OCI-LY7 (cell line): ENCODE data around the gene SPATA21. TPM values are rescaled to one million over a fixed set of nuclear protein-coding genes. Genes with fewer than 3 reads are reported as not detected.

Experiments
- BruUV-seq: library from RNA; stranded (reverse); fragments of 400-500 nt; replicated peaks from 2 replicates; lab custom pipeline; 2021; lab: Mats Ljungman, UMichigan
- CTCF ChIA-PET: fragments of 300-600 bp; sonication (Branson Sonifier 250); formaldehyde crosslinking; loops from one replicate; lab custom pipeline; 2022; ENCODE audit warnings: antibody characterized with exemption; ENCODE audit not compliant: unreplicated experiment; lab: Charles Lee
- POLR2A ChIA-PET: fragments of 300-600 bp; sonication (Branson Sonifier 250); formaldehyde crosslinking; loops from one replicate; lab custom pipeline; 2022; ENCODE audit warnings: antibody characterized with exemption; lab: Charles Lee
- DNase-seq: peaks from one replicate; pipeline ENCODE4 v3.0.0-alpha.2; 2015; ENCODE audit warnings: low spot score
- H2AFZ ChIP-seq: fragments of 200-600 bp; sonication (generic), shearing (Covaris generic); 2 replicates; pipeline ENCODE4 v1.6.1; 2014; ENCODE audit warnings: mild to moderate bottlenecking, antibody characterized with exemption, low read length, moderate library complexity
- H3K27ac ChIP-seq: fragments of 200-600 bp; sonication (generic); 2 replicates; pipeline ENCODE4 v1.5.1; 2014; ENCODE audit warnings: mixed run types, low read depth, mild to moderate bottlenecking, moderate library complexity, low read length, inconsistent platforms; ENCODE audit not compliant: poor library complexity, severe bottlenecking
- H3K36me3 ChIP-seq: fragments of 200-600 bp; sonication (generic); 2 replicates; pipeline ENCODE4 v1.6.1; 2014; ENCODE audit warnings: mild to moderate bottlenecking, antibody characterized with exemption, low read length, moderate library complexity, mixed read lengths; ENCODE audit not compliant: insufficient read depth
- H3K4me1 ChIP-seq: fragments of 200-600 bp; sonication (generic); 2 replicates; pipeline ENCODE4 v1.5.1; 2014; ENCODE audit warnings: mild to moderate bottlenecking, low read length; ENCODE audit not compliant: insufficient read depth, poor library complexity, severe bottlenecking
- H3K4me2 ChIP-seq: fragments of 200-600 bp; sonication (generic); 2 replicates; pipeline ENCODE4 v1.6.1; 2014; ENCODE audit warnings: mild to moderate bottlenecking, low read length
- H3K4me3 ChIP-seq: fragments of 200-600 bp; sonication (generic); 2 replicates; pipeline ENCODE4 v1.5.1; 2014; ENCODE audit warnings: mild to moderate bottlenecking, low read depth, low read length; ENCODE audit not compliant: poor library complexity, severe bottlenecking
- H3K79me2 ChIP-seq: fragments of 200-600 bp; sonication (generic); 2 replicates; pipeline ENCODE4 v1.6.1; 2016; ENCODE audit warnings: low read depth, mild to moderate bottlenecking, low read length, moderate library complexity, mixed read lengths; ENCODE audit not compliant: insufficient read depth
- H3K9me2 ChIP-seq: fragments of 200-600 bp; sonication (generic); 2 replicates; pipeline ENCODE4 v1.6.1; 2016; ENCODE audit warnings: mild to moderate bottlenecking, low read length, mixed read lengths; ENCODE audit not compliant: insufficient read depth
- H3K9me3 ChIP-seq: fragments of 200-600 bp; sonication (generic); 2 replicates; pipeline ENCODE4 v1.6.1; 2014; ENCODE audit warnings: mild to moderate bottlenecking, mixed run types, low read length, mixed read lengths
- H4K20me1 ChIP-seq: fragments of 200-600 bp; sonication (generic); 2 replicates; pipeline ENCODE4 v1.6.1; 2014; ENCODE audit warnings: mild to moderate bottlenecking, antibody characterized with exemption, low read length, moderate library complexity, mixed read lengths; ENCODE audit not compliant: insufficient read depth
- EZH2phosphoT487 ChIP-seq: fragments of 200-600 bp; sonication (generic); IDR thresholded peaks from 2 replicates; pipeline ENCODE4 v1.6.1; 2018; ENCODE audit warnings: low read depth, borderline replicate concordance, mild to moderate bottlenecking, mixed run types, antibody characterized with exemption, low read length, moderate library complexity, mixed read lengths
- intact Hi-C: fragments of 100-400 bp; cut with micrococcal nuclease; formaldehyde crosslinking; loops from one replicate; pipeline ENCODE4 v1.10.0; 2022; ENCODE audit not compliant: unreplicated experiment
- total RNA-seq, 2 experiments: library from RNA; depleted of rRNA in 1 of 2; stranded (reverse); fragments of >200 nt in 1 of 2; shearing (Covaris generic) in 1 of 2; gene quantifications; 2 replicates each; pipeline ENCODE4 v1.2.3, GENCODE V29; 2014 to 2022
- TF ChIP-seq, protein P1 (sequence below): fragments of 200-600 bp; sonication (generic); conservative IDR thresholded peaks from 2 replicates; pipeline ENCODE4 v1.5.1; 2014; ENCODE audit warnings: mild to moderate bottlenecking, antibody characterized with exemption, low read length, moderate library complexity, mixed read lengths

The SPATA21 gene
- total RNA-seq, 2 experiments from 2014 or later: 0.40 TPM; not detected in 1

DNA sequence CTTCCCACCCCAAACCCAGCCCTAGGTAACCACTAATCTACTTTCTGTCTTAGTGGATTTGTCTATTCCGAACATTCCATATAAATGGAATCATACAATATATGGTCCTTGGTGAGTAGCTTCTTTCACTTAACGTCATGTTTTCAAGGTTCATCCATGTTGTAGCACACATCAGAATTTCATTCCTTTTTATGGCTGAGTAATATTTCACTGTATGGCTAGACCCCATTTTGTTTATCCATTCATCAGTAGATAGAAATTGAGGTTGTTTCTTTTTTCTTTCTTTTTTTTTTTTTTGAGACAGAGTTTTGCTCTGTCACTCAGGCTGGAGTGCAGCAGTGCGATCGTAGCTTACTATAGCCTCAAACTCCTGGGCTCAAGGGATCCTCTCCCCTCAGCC is 3.2 kb downstream of the SPATA21 start:
- H3K4me2 ChIP-seq: peak overlapping the region; percentile 65; the same call in 1 of the 2 replicates
- H3K9me2 ChIP-seq: no peaks in the 10 kb centered on the region
- H3K36me3 ChIP-seq: no peaks in the 10 kb centered on the region
- no peaks in the 10 kb centered on the region for H3K9me3 ChIP-seq
- TF ChIP-seq, protein P1, sequence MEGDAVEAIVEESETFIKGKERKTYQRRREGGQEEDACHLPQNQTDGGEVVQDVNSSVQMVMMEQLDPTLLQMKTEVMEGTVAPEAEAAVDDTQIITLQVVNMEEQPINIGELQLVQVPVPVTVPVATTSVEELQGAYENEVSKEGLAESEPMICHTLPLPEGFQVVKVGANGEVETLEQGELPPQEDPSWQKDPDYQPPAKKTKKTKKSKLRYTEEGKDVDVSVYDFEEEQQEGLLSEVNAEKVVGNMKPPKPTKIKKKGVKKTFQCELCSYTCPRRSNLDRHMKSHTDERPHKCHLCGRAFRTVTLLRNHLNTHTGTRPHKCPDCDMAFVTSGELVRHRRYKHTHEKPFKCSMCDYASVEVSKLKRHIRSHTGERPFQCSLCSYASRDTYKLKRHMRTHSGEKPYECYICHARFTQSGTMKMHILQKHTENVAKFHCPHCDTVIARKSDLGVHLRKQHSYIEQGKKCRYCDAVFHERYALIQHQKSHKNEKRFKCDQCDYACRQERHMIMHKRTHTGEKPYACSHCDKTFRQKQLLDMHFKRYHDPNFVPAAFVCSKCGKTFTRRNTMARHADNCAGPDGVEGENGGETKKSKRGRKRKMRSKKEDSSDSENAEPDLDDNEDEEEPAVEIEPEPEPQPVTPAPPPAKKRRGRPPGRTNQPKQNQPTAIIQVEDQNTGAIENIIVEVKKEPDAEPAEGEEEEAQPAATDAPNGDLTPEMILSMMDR: no peak
- no peak overlapping the region for H3K27ac ChIP-seq
- intact Hi-C loops: no loop called here
- DNase-seq: no peak
- peaks cover 35% of the 10 kb centered on the region for H3K4me1 ChIP-seq
- ChIA-PET POLR2A (interaction anchor here (0.6 to 1.0 kb wide), 3 partner anchors 8 to 589 kb away, joined by 3 read pairs; no protein-coding TSS in a partner anchor), CTCF (no interaction called here)
- H3K79me2 ChIP-seq: no peaks in the 10 kb centered on the region
- no peak overlapping the region; the same call in 1 of the 2 replicates for H2AFZ ChIP-seq
- H4K20me1 ChIP-seq: no peaks in the 10 kb centered on the region
- no TSS peak for BruUV-seq
- no peak overlapping the region for H3K4me3 ChIP-seq

DNA sequence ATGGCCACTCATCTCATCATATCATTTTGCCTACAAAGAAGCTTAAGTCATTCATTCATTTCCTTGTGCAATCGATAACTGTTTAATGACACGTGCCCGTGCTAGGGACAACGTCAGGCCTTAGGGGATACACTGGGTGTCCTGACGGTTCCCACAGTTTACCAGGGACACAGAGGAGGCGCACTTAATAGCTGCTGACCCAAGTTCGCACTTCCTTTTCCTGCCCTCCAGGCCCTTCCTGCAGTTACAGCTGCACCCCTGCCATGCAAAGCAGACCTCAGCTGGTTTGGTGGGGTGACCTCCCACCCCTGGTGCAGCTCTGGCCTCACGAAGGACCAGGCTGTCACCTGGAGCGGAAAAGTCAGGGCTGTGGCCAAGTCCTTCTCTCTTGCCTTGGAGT is 4.2 kb downstream of the SPATA21 start:
- no TSS peak for BruUV-seq
- no peaks in the 10 kb centered on the region for H4K20me1 ChIP-seq
- peak overlapping the region; percentile 50 for H3K27ac ChIP-seq
- DNase-seq: peak; percentile 75
- no peaks in the 10 kb centered on the region for H3K9me2 ChIP-seq
- no peaks in the 10 kb centered on the region for H3K9me3 ChIP-seq
- ChIA-PET POLR2A (interaction anchor here (0.6 to 1.2 kb wide), 4 partner anchors 9 to 64 kb away, joined by 3 to 5 read pairs (median 4); no protein-coding TSS in a partner anchor), CTCF (interaction anchor here (0.6 kb wide), 1 partner anchor 8 kb away, joined by 5 read pairs; no protein-coding TSS in a partner anchor)
- intact Hi-C loops: no loop called here
- no peaks in the 10 kb centered on the region for H3K36me3 ChIP-seq
- peak overlapping the region; percentile 86 for H2AFZ ChIP-seq
- TF ChIP-seq EZH2phosphoT487: no peak
- TF ChIP-seq, protein P1: no peak
- H3K4me2 ChIP-seq: peak overlapping the region; percentile 65
- H3K4me1 ChIP-seq: peaks cover 35% of the 10 kb centered on the region
- no peaks in the 10 kb centered on the region for H3K79me2 ChIP-seq
- peak overlapping the region; percentile 23 for H3K4me3 ChIP-seq

- H3K4me1 ChIP-seq: peaks cover 35% of the 10 kb centered on the region
- H3K79me2 ChIP-seq: no peaks in the 10 kb centered on the region
- H2AFZ ChIP-seq: peak overlapping the region; percentile 93
- peak overlapping the region; percentile 16; the same call in 1 of the 2 replicates for H3K4me2 ChIP-seq
- peak; percentile 50 for DNase-seq
- CTCF ChIA-PET: interaction anchor here (0.8 kb wide), 1 partner anchor 21 kb away, joined by 3 read pairs; no protein-coding TSS in a partner anchor
- no peaks in the 10 kb centered on the region for H3K36me3 ChIP-seq
- no peak overlapping the region for H3K27ac ChIP-seq
- H3K4me3 ChIP-seq: no peak overlapping the region
- TF ChIP-seq, protein P1: peak; percentile 49; the same call in 1 of the 2 replicates
- TF ChIP-seq EZH2phosphoT487: no peak
- no TSS peak for BruUV-seq
- POLR2A ChIA-PET: interaction anchor here (0.8 kb wide), 1 partner anchor 9 kb away, joined by 4 read pairs; no protein-coding TSS in a partner anchor
- H3K9me3 ChIP-seq: no peaks in the 10 kb centered on the region
- intact Hi-C loops: no loop called here
- no peaks in the 10 kb centered on the region for H3K9me2 ChIP-seq
- H4K20me1 ChIP-seq: no peaks in the 10 kb centered on the region
Observed at GRCh38 chr1:16430606-16431005, 6.6 kb downstream of the SPATA21 start.
